ACHN (cell line): ENCODE results near the gene OR6C76.
"Not testable (repeated sequence)": the region's sequence is repeated elsewhere in the genome, so short reads cannot be mapped to it uniquely, and the experiment has no call there.

ENCODE experiments used
- DNase-seq: peaks from one replicate; pipeline ENCODE4 v3.0.0-alpha.2; 2015
- in situ Hi-C: cut with HindIII; loops from 2 replicates; pipeline ENCODE4 v1.10.0; 2017; ENCODE audit warnings: low sequenced_read_pairs, low pct_ligation_motif_present, low pct_unique_long_range_greater_than_20kb

OR6C76 gene

DNA sequence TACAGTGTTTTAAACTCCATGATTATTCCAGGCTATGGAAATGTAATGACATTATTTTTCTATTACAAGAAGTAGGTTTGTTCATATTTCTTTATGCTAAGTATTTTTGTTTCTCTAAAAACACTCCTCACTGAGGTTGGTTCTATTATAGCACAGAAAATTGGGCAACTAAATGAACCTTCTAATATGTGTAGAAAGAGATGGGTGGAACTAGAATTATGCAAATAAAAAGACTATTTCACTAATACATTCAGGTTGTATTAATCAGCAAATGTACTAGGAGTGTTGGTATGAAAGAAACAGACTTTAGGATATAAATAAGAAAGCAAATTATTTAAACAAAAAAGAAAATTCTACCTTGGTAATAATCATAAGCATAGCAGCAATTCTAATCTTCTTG is 22.8 kb downstream of the OR6C76 start:
- in situ Hi-C loops, result no loop called here
- no peak for DNase-seq

DNA sequence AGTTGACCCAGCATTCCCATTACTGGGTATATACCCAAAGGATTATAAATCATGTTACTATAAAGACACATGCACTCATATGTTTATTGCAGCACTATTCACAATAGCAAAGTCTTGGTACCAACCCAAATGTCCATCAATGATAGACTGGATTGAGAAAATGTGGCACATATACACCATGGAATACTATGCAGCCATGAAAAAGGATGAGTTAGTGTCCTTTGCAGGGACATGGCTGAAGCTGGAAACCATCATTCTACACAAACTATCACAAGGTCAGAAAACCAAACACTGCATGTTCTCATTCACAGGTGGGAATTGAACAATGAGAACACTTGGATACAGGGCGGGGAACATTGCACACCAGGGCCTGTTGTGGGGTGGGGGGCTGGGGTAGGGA is 38.9 kb downstream of the OR6C76 start:
- in situ Hi-C loops, DNase-seq: not testable (repeated sequence)

DNA sequence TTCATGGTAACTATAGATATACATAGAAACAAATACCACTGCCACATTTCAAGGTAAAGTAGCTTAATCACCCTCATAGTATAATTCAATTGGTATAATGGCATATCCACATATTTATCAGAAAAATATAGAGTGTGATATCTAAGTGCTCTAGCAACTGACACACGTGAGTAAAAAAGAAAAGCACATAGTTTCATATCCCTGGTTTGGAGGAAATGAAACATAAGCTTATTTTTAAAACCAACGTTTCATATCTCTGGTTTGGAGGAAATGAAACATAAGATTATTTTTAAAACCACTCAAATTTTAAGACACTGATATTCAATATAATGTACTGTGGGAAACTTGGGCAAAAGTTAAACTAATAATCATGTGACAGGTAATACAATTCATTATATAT is 41.8 kb downstream of the OR6C76 start:
- in situ Hi-C loops, result no loop called here
- no peak for DNase-seq

DNA sequence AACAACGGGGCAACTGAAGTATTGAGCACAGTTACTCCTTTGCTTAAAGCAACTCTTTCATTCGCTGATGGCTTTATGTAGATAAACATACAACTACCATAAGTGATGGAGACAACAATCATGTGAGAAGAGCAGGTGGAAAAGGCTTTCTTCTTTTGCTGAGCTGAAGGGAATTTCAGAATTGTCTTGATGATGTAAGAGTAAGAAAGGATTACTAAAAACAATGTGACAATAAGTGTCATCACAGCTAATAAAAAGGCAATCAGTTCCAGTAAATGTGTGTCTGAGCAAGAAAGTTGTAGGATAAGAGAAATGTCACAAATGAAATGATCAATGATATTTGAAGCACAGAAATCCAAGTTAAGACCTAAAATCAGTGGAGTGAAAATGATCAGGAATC is 43.2 kb downstream of the OR6C76 start:
- in situ Hi-C loops, result no loop called here
- DNase-seq, result no peak

DNA sequence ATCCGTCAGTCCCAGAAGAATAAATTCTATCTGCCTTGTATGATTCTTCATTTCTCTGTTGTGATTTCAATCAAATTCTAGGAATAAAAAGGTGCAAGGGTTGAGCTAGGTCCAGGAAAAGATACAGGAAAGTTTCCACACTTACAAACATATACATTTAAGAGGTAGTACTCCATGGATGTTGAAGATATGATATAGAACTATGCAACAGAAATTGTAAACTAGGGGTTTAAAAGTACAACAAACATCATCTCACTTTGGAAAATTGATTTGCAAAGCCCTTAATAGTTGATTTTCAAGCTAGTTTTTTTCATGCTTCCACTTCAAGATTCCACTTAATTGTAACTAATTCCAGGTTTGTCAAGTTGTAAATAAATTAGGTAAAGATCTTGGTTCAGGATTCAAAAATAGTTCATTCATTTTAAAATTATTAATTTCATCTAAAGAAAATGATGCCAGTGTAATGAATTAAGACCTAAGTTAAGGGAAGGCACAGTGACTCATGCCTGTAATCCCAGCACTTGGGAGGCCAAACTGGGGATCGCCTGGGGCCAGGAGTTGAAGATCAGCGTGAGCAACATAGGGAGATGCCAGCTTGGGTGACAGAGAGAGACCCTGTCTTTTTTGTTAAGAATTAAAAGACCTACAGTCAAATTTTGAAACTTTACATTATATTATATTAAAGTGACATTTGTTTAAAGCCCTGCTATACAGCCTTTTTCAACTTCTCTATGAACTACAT is 44.2 kb downstream of the OR6C76 start, which contains the start of gene OR6C70:
Gene OR6C70 (minus strand): TSS at position 51 of the 742 bp plus-strand sequence. CDS start 0 bp downstream, at position 51.
- in situ Hi-C loops, result no loop called here
- no peak for DNase-seq

DNA sequence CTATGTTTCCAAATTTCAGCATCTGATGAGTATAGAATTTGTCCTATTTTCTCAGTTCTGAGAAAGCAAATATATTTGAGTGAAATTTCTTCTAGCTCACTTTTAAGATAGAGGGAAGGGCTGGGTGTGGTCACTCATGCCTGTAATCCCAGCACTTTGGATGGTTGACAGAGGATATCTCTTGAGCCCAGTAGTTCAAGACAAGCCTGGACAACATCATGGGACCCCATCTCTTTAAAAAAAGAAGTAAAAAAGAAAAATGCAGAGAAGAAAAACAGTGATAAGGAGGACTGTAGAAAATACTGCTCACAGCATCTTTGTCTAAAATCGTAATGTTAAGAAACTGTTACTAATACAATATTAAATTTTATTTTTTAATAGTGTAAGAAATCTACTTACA is 46.2 kb downstream of the OR6C76 start:
- no peak for DNase-seq
- in situ Hi-C loops, result no loop called here
